RWPE1 (cell line): ENCODE results near the gene VSTM2B.

ENCODE experiments used
- CTCF ChIA-PET: fragments of 350-600 bp; sonication (Branson Sonifier 250); formaldehyde crosslinking; extraction: SDS; loops from one replicate; lab custom pipeline; 2021; lab: Yijun Ruan, JAX
- POLR2A ChIA-PET: fragments of 400-600 bp; formaldehyde crosslinking; extraction: SDS; loops from one replicate; lab custom pipeline; 2020; ENCODE audit warnings: antibody characterized with exemption; ENCODE audit not compliant: low non-redundant PET; lab: Yijun Ruan, JAX
- DNase-seq: peaks from one replicate; pipeline ENCODE4 v3.0.0; 2012; ENCODE audit warnings: low spot score
- H3K27ac ChIP-seq: fragments of 450-650 bp; 2 replicates; pipeline ENCODE4 v1.5.1; 2017
- TF ChIP-seq, protein P1 (sequence below): fragments of 450-650 bp; conservative IDR thresholded peaks from 2 replicates; pipeline ENCODE4 v1.5.1; 2017; ENCODE audit warnings: low read depth, mild to moderate bottlenecking

The VSTM2B gene

DNA sequence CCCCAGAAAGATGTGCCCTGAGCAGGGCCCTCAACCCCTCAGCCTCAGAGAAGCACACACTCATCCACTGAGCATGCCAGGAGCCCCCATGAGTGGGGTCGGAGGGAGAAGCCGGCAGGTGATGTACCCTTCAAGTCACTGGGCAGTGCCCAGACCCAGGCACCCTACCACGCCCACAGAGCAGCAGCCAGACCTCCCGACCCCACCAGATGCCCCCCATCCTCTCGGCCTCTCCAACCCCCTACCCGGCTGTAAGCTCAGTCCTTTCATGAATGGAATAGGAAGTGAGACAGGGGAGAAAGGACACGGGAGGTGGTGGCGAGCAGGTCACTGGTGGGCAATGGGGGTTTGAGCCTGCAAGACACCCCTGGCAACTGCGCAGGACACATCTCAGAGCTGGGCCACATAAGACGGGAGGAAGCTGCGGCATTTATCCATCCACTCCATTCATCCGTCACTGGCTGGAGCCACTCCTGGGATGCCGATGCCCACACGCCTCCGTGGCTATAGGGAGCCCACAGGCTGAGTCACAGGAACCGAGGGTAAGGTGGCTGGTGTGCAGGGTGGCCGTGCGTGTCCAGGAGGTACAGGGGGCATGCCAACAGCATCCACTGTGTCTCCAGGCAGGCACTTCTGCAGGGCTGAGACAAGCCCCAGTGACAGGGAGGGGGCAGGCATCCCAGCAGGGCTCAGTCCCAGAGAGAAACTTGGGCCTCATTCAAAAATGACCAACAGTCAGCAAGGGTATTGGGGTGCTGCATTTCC lies 23.8 kb upstream of the VSTM2B start:
- ChIA-PET CTCF (interaction anchor here (0.9 kb wide), 1 partner anchor 26 kb away, joined by 3 read pairs; no protein-coding TSS in a partner anchor), POLR2A (no interaction called here)
- no peak for DNase-seq
- TF ChIP-seq, protein P1, sequence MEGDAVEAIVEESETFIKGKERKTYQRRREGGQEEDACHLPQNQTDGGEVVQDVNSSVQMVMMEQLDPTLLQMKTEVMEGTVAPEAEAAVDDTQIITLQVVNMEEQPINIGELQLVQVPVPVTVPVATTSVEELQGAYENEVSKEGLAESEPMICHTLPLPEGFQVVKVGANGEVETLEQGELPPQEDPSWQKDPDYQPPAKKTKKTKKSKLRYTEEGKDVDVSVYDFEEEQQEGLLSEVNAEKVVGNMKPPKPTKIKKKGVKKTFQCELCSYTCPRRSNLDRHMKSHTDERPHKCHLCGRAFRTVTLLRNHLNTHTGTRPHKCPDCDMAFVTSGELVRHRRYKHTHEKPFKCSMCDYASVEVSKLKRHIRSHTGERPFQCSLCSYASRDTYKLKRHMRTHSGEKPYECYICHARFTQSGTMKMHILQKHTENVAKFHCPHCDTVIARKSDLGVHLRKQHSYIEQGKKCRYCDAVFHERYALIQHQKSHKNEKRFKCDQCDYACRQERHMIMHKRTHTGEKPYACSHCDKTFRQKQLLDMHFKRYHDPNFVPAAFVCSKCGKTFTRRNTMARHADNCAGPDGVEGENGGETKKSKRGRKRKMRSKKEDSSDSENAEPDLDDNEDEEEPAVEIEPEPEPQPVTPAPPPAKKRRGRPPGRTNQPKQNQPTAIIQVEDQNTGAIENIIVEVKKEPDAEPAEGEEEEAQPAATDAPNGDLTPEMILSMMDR: no peak
- no peak overlapping the region for H3K27ac ChIP-seq

DNA sequence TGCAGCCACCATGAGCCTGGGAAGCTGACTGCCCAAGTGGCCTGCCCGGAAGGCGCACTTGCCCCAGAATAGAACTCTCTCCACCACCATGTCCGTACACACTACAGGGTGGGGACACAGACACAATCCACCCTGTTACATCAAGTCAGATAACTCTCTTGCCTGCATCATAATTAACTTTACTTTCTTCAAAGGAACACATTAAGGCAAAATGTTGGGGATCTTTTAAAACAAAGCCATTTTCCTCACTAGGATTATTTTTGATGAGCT lies 23.3 kb upstream of the VSTM2B start:
- CTCF ChIA-PET: interaction anchor here (0.9 kb wide), 1 partner anchor 26 kb away, joined by 3 read pairs; no protein-coding TSS in a partner anchor
- DNase-seq: no peak
- no peak overlapping the region for H3K27ac ChIP-seq
- POLR2A ChIA-PET: no interaction called here
- TF ChIP-seq, protein P1: no peak

DNA sequence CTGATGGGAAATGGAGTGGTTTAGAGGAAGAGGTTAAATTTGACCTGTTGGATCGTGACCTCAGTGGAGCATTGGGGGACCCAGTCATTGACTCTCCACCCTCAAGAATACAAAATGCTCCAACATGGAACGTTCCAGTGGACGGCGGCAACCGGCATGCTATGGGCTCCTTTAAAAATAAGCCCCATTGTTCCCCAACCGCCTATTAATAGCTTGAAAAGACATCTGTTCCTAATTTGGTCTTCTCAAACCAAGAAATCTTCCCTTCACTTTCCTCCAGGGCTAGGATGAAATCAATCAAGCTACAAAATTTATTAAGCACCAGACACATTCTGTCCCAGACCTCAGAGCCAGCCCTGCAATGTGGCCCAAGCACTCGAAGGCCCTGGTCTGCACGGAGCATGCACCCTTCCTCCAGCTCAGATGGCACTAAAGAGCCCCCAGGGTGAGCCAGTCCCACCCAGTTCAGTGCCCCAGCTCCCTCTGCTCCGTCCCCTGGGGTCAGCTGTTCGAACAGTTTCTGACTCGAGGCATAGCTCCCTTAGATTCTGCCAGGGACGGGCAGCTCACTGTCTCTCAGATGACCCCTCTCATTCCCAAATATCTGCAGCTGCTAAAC lies 22.5 kb upstream of the VSTM2B start:
- H3K27ac ChIP-seq: no peak overlapping the region
- TF ChIP-seq, protein P1: no peak
- CTCF ChIA-PET: interaction anchor here (0.6 to 1.4 kb wide), 2 partner anchors 25 to 171 kb away, joined by 3 to 7 read pairs; no protein-coding TSS in a partner anchor
- no peak for DNase-seq
- POLR2A ChIA-PET: no interaction called here

DNA sequence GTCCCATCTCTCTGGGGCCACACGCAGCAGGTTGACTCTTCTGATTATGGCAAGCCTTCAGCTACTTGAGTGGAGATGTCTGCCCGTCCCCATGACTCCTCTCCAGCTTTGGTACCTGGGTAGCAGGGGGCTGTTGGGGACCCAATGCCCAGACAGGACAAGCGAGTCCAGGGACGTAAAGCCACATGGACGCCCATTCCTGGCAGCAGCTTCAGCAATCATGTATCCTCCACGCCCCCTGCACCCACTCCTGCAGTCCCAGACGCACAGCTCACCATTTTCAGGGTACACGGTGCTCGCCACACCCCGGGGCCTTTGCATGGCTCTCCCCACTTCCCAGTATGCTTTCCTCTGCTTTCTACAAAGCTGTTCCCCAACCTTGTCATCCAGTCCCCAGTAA lies 22.0 kb upstream of the VSTM2B start:
- TF ChIP-seq, protein P1: no peak
- POLR2A ChIA-PET: no interaction called here
- no peak for DNase-seq
- CTCF ChIA-PET: interaction anchor here (1.4 kb wide), 1 partner anchor 24 kb away, joined by 7 read pairs; no protein-coding TSS in a partner anchor
- no peak overlapping the region for H3K27ac ChIP-seq

DNA sequence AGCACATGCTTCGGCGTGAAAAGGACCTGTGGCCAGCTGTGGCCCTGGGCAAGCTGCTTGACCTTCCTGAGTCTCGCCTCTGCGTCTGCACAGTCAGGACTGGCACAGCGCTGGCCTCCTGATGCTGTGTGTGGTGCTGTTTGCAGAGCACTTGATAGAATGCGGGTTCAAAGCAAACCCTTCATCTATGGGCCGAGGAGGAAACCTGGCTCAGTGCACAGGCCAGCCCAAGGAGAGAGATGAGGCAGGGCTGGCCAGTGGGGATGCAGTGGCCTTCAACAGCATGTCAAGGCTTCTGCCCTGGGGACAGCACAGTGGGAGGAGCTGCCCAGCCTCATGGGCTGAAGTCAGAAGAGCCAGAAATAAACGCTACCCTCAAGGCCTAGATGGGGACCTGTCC lies 21.3 kb upstream of the VSTM2B start:
- CTCF ChIA-PET: interaction anchor here (1.4 kb wide), 1 partner anchor 24 kb away, joined by 7 read pairs; no protein-coding TSS in a partner anchor

DNA sequence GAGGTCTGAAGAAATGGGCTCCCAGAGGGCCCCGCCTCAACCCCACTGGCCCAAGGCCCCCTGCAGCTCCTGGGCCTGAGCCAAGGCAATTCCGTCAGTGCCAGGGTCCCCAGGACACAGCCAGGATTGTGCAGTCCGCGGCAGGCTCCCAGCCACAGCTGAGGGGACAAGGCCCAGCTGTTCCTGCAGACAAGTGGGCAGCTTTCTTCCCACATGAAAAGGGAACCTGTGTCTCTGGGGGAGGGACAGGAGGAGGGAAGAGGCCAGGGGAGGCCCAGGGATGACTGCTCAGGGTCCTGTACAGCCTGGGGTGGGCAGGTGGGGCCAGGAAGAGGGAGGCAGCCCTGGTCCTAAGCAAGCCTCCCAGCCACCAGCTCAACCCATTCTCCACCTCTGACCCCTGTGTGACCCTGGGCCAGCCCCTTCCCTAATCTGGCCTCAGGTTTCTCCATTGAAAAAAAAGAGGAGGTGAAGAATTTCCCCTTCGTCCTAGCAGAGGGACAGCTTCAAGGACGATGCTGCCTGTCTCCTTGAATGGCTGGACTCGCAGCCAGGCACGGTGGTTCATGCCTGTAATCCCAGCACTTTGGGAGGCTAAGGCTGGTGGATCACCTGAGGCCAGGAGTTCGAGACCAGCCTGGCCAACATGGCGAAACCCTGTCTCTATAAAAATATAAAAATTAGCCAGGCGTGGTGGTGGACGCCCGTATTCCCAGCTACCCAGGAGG lies 20.5 kb upstream of the VSTM2B start:
- TF ChIP-seq, protein P1: no peak
- ChIA-PET POLR2A (no interaction called here), CTCF (no interaction called here)
- no peak overlapping the region for H3K27ac ChIP-seq
- no peak for DNase-seq

More for the DNA sequence above, 21.3 kb upstream of the VSTM2B start:
- TF ChIP-seq, protein P1: no peak
- no peak for DNase-seq
- POLR2A ChIA-PET: no interaction called here
- H3K27ac ChIP-seq: no peak overlapping the region
